Stimulated activated CD4-positive, alpha-beta T cell treated with anti-CD3 and anti-CD28 coated beads, Interleukin-4, amount 100 ng/mL, for 1 hour (primary cell): ENCODE data around the gene ZPBP2.
A peak's percentile ranks its signal among the peaks of the same experiment; 100 is the strongest.
"Not testable (repeated sequence)": the region's sequence is repeated elsewhere in the genome, so short reads cannot be mapped to it uniquely, and the experiment has no call there.

Source experiments
- DNase-seq: peaks from one replicate; pipeline ENCODE4 v3.0.0-alpha.2; 2020

Gene ZPBP2

GRCh38 chr17:39855911-39856649, 11.9 kb upstream of the ZPBP2 start:
- DNase-seq = not testable (repeated sequence)

GRCh38 chr17:39861235-39861634, 6.8 kb upstream of the ZPBP2 start:
- DNase-seq = no peak

- DNase-seq = no peak
These were observed 4.6 kb upstream of the ZPBP2 start for GRCh38 chr17:39863244-39863917.

GRCh38 chr17:39863918-39864746, 3.9 kb upstream of the ZPBP2 start, which contains the start of gene IKZF3:
IKZF3 (minus strand) TSS chr17:39864312; CDS start chr17:39864126, 186 bp downstream.
- DNase-seq = peak; percentile 86

- no peak for DNase-seq
These were observed 1.8 kb upstream of the ZPBP2 start for GRCh38 chr17:39866013-39866730.

DNA sequence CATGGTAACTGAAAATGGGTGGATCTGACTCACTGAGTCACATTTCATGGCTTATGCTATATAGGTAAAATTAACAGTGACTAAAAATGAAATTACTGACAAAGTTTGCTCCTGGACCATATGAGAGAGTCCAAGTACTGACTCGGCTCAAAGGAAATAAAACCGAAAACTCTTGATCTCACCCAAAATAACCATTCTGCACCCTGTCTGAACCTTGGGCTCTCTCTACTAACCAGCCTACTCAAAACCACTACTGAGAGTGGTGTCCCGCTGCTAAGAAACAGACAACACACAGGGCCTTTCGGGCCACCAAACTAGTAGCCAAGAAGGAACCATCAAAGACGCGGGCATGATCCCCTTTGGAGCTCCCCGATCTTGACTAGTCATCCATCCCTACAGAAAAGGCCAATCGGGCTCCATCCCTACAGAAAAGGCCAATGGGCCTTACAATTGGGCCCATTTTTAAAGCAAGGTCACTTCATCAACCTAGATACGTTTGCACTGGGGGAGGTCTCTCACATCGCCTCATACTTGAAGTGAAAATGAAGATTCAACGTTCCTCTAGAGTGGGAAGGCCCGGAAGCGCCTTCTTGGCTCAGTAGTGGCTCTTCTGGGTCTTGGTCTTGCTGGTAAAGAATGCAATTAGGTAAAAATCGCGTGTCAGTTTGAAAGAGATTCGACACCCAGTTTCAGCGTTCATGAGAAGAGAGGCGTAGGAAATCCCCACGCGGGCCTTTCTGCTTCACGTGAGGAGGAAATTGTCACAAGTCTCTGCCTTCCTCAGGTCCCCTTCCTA, 720 bp upstream of the ZPBP2 start:
- DNase-seq = peak; percentile 69

DNA sequence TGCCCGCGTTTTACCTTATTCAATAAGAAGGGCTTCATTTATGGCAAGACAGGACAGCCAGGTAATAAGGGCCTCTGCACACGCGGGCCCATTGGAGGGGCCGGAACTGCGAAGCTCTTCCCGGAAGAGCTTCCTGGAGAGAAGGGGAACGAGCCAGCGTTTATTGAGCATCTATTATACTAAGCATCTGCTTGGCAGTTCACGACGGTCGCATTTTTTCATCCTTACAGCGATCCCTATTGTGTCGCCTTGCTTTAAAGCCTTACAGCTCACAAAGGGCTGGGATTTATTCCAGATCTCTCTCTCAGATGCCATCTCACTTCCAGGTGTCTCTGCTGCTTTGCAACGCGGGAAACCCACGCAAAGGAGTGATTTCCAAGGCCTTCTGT, 546 bp downstream of the ZPBP2 start:
- DNase-seq = no peak

DNA sequence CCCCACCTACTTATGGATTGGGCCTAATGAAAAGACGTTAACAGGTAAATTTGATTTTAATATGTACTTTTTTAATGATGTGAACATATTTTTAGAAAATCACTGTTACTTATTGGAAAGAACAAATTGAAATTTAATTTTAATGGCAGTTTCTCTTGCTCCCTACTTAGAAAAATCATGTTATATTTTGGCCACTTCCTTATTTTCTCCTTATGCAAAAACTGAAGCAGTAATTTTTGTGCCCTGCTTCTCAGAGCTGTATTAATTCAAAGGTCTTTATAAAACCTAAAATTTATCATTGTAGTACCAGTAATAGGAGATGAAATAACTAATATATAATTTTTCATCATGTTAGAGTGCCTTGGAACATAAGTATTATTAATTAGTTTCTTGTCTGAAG, 2.8 kb downstream of the ZPBP2 start:
- DNase-seq = no peak

- DNase-seq = no peak
These were observed 3.8 kb downstream of the ZPBP2 start for GRCh38 chr17:39871801-39872200.

- no peak for DNase-seq
These were observed 4.7 kb downstream of the ZPBP2 start for GRCh38 chr17:39872751-39873150.

DNA sequence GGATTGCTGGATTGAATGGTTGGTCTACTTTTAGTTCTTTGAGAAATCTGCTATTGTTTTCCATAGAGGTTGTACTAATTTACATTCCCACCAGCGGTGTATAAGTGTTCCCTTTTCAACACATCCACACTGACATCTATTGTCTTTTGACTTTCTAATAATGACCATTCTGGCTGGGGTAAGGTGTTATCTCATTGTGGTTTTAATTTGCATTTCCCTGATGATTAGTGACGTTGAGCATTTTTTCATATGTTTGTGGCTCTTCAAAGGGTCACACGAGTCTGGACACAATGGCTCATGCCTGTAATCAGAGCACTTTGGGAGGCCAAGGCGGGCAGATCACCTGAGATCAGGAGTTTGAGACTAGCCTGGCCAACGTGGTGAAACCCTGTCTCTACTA, 18.1 kb downstream of the ZPBP2 start:
- DNase-seq = not testable (repeated sequence)

DNA sequence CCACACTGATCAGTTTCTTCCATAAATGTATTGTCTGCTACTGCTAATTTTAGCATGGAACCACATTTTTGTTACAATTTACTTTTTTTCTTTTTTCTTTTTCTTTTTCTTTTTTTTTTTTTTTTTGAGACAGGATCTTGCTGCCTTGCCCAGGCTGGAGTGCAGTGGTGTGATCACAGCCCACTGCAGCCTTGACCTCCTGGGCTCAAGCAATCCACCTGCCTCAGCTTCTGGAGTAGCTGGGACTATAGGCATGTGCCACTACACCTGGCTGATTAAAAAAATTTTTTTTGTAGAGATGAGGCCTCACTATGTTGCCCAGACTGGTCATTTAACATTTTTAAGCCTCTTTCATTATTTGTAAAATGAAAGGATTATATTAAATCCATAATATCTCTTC, 19.1 kb downstream of the ZPBP2 start:
- DNase-seq = no peak

DNA sequence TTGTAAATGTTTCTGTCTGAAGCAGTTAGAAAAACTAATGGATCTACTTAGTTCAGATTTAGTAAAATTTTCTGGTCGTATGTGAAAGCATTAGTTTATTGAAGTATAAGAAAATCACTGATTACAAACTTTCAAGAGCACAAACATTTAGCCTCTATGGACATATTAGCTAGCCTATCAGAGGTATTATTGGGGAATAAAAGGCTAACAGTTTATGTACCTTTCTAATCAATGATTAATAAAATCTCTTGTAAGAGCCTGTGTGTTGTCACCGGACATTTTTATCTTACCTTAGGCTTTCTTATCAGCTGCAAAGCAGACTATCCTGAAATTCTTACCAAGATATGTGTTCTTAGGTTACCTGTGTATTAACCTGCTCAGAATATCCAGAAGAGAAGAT, 21.2 kb downstream of the ZPBP2 start:
- no peak for DNase-seq

DNA sequence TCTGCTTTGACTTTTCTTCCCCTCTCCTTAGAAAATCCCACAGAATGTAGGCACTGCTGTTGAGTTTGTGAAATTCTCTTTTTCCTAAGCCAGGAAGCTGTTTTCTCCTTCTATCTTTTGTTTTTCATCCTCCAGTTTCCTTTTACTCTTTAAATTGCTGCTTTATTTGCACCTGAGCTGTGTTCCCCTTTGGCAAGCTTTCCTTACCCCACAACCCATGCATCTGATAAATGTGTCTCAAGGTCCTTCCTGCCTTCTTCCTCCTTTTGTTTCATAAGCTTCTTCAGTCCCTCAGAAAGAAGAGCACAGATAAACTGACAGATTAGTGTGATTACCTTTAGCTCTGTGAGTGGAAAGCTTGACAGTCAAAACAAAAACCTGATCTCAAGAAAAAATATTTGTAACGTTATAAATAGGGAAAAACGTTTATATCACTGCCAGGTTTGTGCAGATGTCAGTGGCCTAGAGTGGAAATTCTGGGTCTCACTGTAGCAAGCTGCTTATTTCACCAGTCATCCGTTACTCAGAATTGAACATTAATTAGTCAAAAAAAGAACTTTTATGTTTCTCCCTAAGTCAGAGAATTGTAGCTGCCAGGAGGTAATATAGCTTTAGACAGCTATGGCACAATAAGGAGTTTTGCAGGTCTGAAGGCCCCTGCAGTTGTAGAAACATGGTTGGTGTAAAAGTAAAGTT, 26.8 kb downstream of the ZPBP2 start:
- DNase-seq = no peak

DNA sequence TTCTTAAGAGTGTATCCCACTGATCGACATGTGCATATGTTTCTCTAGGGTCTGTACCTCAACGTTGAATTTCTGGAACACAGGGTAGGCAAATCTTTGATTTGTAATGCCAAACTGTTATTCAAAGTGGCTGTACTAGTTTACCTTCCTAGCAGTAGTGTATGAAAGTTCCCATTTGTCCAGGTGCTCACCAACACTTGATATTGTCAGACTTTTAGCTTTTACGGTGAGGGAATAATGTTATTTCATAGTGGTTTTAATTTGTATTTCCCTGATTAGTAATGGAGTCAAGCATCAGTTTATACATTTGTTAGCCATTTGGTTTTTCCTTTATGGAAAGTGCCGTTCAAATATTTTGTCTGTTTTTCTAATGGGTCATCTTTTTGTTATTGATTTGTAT, 30.1 kb downstream of the ZPBP2 start:
- DNase-seq = no peak

- DNase-seq = no peak
These were observed 31.2 kb downstream of the ZPBP2 start for GRCh38 chr17:39899215-39899614.

DNA sequence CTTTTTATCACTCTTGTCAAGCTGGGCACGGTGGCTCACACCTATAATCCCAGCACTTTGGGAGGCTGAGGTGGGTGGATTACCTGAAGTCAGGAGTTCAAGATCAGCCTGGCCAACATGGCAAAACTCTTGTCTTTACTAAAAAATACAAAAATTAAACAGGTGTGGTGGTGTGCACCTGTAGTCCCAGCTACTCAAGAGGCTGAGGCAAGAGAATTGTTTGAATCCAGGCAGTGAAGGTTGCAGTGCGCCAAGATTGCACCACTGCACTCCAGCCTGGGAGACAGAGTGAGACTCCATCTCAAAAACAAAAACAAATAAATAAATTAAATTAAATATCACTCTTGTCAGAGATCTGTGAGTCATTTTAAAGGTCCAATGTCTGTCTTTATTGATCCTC, 34.0 kb downstream of the ZPBP2 start:
- DNase-seq = not testable (repeated sequence)

DNA sequence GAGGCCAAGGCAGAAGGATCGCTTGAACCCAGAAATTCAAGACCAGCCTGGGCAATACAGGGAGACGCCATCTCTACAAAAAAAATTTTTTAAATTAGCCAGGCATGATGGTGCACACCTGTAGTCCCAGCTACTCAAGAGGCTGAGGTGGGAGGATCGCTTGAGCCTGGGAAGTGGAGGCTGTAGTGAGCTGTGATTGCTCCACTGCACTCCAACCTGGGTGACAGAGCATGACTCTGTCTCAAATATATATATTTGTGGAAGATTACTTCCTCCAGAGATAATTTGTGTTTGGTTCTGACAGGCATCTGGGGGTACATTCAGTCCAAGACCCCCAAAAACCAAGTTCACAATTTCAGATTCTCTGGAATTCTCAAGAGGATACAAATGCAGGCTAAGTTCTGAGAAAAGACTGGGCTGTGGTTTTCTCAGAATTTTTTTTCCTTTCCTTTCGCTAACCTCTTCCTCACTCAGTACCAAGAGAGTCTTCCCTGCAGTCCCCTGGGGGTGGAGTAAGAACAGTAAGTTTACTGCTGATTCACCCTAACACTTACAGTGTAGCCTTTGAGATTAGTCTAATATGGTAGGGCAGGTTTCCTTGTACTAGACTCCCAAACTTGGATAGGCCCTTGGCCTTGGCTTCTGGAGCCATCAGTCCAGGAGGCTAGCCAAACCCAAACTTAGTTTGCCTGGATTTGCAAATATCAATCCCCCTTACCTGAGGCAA, 35.3 kb downstream of the ZPBP2 start:
- DNase-seq = no peak

- no peak for DNase-seq
These were observed 36.9 kb downstream of the ZPBP2 start for GRCh38 chr17:39904990-39905288.

DNA sequence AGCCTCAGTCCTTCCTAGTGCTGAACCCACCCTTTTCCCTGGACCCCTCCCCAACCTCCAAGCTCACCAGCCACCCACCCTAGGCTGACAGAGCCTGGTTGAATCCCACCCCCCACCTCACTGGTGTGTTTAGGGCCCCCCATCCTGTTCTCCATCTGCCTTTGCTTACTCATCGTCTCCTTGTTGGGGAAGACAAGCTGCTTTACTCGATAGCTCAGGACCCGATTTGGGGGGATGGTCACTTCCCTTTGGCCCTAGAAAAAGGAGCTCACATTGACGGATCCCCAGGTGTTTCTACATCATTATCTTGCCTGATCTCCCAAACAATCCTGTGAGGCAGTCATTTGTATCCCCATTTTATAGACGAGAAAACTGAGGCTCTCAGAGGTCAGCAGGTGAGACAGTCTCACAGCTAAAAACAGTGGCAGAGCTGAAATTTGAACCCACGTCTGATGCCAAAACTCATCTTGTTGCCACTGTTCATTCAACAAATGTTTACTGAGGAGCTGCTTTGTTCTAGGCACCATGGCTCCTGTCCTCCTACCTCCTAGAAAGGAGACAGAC, 40.9 kb downstream of the ZPBP2 start:
- no peak for DNase-seq

DNA sequence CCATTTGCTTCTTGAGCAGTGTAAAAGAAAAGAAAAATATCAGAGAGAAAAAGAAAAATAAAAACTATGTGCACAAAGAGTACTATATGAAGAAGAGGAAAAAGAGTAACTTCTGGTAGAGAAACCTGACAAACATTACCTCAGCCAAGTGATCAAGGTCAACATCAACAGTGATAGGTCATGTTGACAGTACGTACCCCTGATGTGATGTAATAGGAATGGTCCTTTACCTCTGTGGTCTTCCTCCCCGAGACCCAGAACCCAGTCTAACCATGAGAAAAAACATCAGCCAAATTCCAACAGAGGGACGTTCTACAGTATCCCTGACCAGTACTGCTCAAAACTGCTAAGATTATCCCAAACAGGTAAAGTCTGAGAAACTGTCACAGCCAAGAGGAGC, 46.0 kb downstream of the ZPBP2 start:
- no peak for DNase-seq
